NT2/D1 (cell line): ENCODE results near the gene ALDH16A1.

Experiments
- DNase-seq: peaks from one replicate; pipeline ENCODE4 v3.0.0-alpha.2; 2011; ENCODE audit warnings: low read depth, low spot score
- H3K27me3 ChIP-seq: 2 replicates; pipeline ENCODE4 v1.6.0; 2011; ENCODE audit warnings: mild to moderate bottlenecking; ENCODE audit not compliant: insufficient read length, insufficient read depth
- H3K36me3 ChIP-seq: 2 replicates; pipeline ENCODE4 v1.6.1; 2011; ENCODE audit warnings: mild to moderate bottlenecking, low read length, mixed read lengths; ENCODE audit not compliant: insufficient read depth, insufficient read length
- H3K4me1 ChIP-seq: 2 replicates; pipeline ENCODE4 v1.5.1; 2011; ENCODE audit not compliant: insufficient read depth, insufficient read length
- H3K4me3 ChIP-seq: 2 replicates; pipeline ENCODE4 v1.5.1; 2011; ENCODE audit warnings: low read depth; ENCODE audit not compliant: insufficient read length
- H3K9ac ChIP-seq: 2 replicates; pipeline ENCODE4 v1.6.0; 2011; ENCODE audit warnings: low read depth; ENCODE audit not compliant: insufficient read length
- H3K9me3 ChIP-seq: 2 replicates; pipeline ENCODE4 v1.5.1; 2011; ENCODE audit warnings: mild to moderate bottlenecking, low read length; ENCODE audit not compliant: insufficient read depth
- SUZ12 ChIP-seq: IDR thresholded peaks from 2 replicates; pipeline ENCODE4 v1.6.1; 2011; ENCODE audit not compliant: insufficient read length, insufficient read depth; ENCODE audit errors: extremely low read depth
- YY1 ChIP-seq: IDR thresholded peaks from 2 replicates; pipeline ENCODE4 v1.6.1; 2011; ENCODE audit not compliant: insufficient read length, insufficient read depth
- ZNF274 ChIP-seq: IDR thresholded peaks from 2 replicates; pipeline ENCODE4 v1.6.1; 2011; ENCODE audit warnings: mild to moderate bottlenecking, low read depth, low read length

The ALDH16A1 gene

DNA sequence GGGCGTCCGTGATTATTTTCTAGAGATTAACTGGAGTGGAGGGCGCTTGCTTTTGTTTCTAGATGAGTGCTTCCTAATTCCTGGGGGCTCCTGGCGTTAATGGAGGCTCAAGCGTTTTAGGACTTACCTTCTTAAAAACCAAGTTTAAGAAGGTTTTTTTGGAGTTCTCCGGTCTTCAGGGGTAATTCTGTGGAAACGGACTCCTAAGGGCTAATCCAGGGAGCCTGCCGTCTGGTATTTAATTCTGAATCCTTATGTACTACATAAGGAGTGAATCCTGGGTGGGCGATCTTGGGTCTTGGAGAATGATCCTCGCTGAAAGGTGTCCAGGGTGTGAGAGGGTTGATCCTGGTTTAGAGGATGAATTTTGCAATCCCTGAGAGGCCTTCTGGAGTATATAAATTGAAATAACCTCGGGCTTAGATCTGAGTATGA lies 43.6 kb downstream of the ALDH16A1 start:
- DNase-seq, result no peak
- TF ChIP-seq YY1 (no peak), SUZ12 (no peak), ZNF274 (no peak)
- H3K9me3 ChIP-seq, result no peaks in the 10 kb centered on the region
- H3K27me3 ChIP-seq, result no peaks in the 10 kb centered on the region
- peaks cover 53% of the 10 kb centered on the region for H3K36me3 ChIP-seq
- H3K9ac ChIP-seq, result peak overlapping the region; percentile 97
- H3K4me3 ChIP-seq, result peak overlapping the region; percentile 86
- H3K4me1 ChIP-seq, result peaks cover 4% of the 10 kb centered on the region

GRCh38 chr19:49497047-49497788 lies 44.2 kb downstream of the ALDH16A1 start:
- no peak for TF ChIP-seq YY1
- no peak for TF ChIP-seq SUZ12
- TF ChIP-seq ZNF274, result no peak
- no peak for DNase-seq
- H3K36me3 ChIP-seq, result peaks cover 47% of the 10 kb centered on the region
- H3K27me3 ChIP-seq, result no peaks in the 10 kb centered on the region
- H3K9ac ChIP-seq, result peak overlapping the region; percentile 97
- peak overlapping the region; percentile 86 for H3K4me3 ChIP-seq
- no peaks in the 10 kb centered on the region for H3K9me3 ChIP-seq
- peaks cover 4% of the 10 kb centered on the region for H3K4me1 ChIP-seq

DNA sequence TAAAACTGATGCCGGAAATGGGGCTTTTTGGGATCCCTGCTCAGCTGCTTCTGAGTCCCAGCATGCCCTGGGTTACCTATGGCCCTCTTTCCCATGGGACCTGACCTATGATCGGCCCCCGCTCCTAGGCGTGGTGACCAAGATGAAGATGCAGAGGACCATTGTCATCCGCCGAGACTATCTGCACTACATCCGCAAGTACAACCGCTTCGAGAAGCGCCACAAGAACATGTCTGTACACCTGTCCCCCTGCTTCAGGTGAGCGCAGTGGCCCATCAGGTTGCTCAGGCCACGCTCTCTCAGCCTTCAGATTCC lies 44.7 kb downstream of the ALDH16A1 start:
- DNase-seq, result no peak
- H3K4me1 ChIP-seq, result peaks cover 4% of the 10 kb centered on the region
- TF ChIP-seq ZNF274 (no peak), SUZ12 (no peak), YY1 (no peak)
- H3K9me3 ChIP-seq, result no peaks in the 10 kb centered on the region
- H3K9ac ChIP-seq, result peak overlapping the region; percentile 97
- H3K36me3 ChIP-seq, result peaks cover 41% of the 10 kb centered on the region
- H3K4me3 ChIP-seq, result peak overlapping the region; percentile 86
- H3K27me3 ChIP-seq, result no peaks in the 10 kb centered on the region

- H3K27me3 ChIP-seq, result no peaks in the 10 kb centered on the region
- H3K4me3 ChIP-seq, result peak overlapping the region; percentile 86
- peaks cover 39% of the 10 kb centered on the region for H3K36me3 ChIP-seq
- no peak for TF ChIP-seq SUZ12
- peaks cover 4% of the 10 kb centered on the region for H3K4me1 ChIP-seq
- H3K9me3 ChIP-seq, result no peaks in the 10 kb centered on the region
- DNase-seq, result no peak
- H3K9ac ChIP-seq, result peak overlapping the region; percentile 29
Observed at GRCh38 chr19:49498475-49498874, 45.5 kb downstream of the ALDH16A1 start.

GRCh38 chr19:49499030-49499670 lies 46.1 kb downstream of the ALDH16A1 start:
- H3K9me3 ChIP-seq, result no peaks in the 10 kb centered on the region
- no peaks in the 10 kb centered on the region for H3K27me3 ChIP-seq
- H3K4me1 ChIP-seq, result peaks cover 4% of the 10 kb centered on the region
- peaks cover 39% of the 10 kb centered on the region for H3K36me3 ChIP-seq
- H3K9ac ChIP-seq, result peak overlapping the region; percentile 32
- TF ChIP-seq SUZ12 (no peak), YY1 (no peak), ZNF274 (no peak)
- DNase-seq, result no peak
- peak overlapping the region; percentile 86 for H3K4me3 ChIP-seq

GRCh38 chr19:49502866-49503581 lies 50.0 kb downstream of the ALDH16A1 start:
- H3K4me3 ChIP-seq, result no peak overlapping the region
- H3K36me3 ChIP-seq, result peaks cover 24% of the 10 kb centered on the region
- no peak for DNase-seq
- no peaks in the 10 kb centered on the region for H3K9me3 ChIP-seq
- TF ChIP-seq YY1, result no peak
- TF ChIP-seq SUZ12, result no peak
- TF ChIP-seq ZNF274, result no peak
- no peaks in the 10 kb centered on the region for H3K27me3 ChIP-seq
- no peak overlapping the region for H3K9ac ChIP-seq
- peaks cover 4% of the 10 kb centered on the region for H3K4me1 ChIP-seq

DNA sequence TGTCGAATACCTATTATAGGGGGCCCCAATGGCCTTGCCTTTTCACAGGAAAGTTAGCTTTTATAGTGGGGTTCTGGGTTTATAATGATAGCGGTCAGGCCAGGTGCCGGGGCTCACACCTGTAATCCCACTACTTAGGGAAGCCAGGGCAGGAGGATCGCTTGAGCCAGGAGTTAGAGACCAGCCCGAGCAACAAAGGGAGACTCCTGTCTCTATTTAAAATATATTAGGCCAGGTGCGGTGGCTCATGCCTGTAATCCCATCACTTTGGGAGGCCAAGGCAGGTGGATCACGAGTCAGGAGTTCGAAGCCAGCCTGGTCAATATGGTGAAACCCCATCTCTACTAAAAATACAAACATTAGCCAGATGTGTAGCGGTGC lies 50.5 kb downstream of the ALDH16A1 start:
- no peaks in the 10 kb centered on the region for H3K9me3 ChIP-seq
- H3K27me3 ChIP-seq, result no peaks in the 10 kb centered on the region
- no peak for TF ChIP-seq ZNF274
- TF ChIP-seq SUZ12, result no peak
- no peak for TF ChIP-seq YY1
- H3K36me3 ChIP-seq, result peaks cover 19% of the 10 kb centered on the region
- no peak for DNase-seq
- peaks cover 4% of the 10 kb centered on the region for H3K4me1 ChIP-seq
- no peak overlapping the region for H3K9ac ChIP-seq
- no peak overlapping the region for H3K4me3 ChIP-seq
